CD4-positive, alpha-beta T cell treated with Interleukin-1 beta for 1 hour (primary cell): ENCODE data around the gene SLC25A1.

Experiments used
- DNase-seq, 2 donors: peaks; one replicate each; pipeline ENCODE4 v3.0.0-alpha.2; 2020 to 2022

The SLC25A1 gene

GRCh38 chr22:19178657-19179496 is at the start of gene SLC25A1:
SLC25A1 (minus strand) TSS chr22:19178736; CDS start chr22:19178673, 63 bp downstream.
- DNase-seq, result peak; percentile 85 to 87

DNA sequence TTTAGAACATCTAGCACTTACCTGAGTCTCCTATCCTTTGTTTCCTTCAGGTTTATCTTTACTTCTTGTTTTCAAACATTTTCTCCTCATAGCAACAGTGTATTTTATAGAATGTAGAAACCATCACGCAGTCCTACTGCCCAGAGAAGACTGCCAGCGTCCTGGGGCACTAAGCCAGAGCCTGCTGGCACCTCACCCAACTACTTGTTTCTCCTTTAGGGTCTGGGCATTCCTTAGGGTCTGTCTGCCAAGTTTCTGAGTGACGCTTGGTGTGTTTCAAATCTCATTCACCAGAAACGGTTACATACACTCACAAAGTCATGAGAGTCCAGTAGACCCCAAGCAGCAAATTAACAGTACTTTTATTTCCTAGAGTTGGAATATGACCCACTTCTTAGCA is 49.6 kb upstream of the SLC25A1 start:
- no peak for DNase-seq

- DNase-seq, result no peak
These were observed 47.9 kb upstream of the SLC25A1 start for GRCh38 chr22:19226428-19226827.

DNA sequence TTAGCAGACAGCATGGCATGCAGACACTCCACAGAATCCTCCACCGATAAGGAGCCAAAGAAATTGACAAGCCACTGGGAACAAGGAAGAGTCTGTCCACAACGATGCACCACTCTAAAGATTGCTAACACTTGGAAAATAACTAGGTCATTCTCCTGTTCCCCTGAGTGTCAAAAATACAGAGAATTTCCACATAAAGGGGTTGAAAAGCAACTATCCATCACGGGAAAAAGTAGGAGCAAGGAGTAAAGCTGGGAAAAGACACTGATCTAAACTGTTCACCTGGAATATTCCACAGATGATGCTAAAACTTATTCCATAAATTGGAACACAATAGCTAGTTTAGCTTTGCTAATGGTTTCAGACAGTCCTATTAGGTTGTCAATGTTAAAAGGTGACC is 47.0 kb upstream of the SLC25A1 start:
- DNase-seq, result no peak

DNA sequence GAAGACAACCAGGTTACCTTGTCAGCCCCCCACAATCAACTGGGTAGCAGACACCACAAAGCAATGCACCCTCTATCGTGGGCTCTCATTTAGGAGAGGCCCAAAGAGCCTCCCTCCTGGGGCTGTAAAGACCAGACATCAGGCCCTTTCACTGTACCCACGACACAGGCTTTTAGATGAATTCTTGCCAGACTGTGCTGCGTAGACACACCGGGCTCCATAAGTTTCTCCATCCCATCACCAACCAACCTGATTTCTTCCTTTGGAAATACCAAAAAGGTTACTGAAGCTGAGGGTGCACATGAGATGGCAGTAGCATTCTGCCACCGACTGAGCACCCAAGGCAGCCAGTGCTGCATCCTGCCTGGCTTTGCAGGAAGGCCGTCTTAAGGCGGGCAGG is 46.4 kb upstream of the SLC25A1 start:
- DNase-seq, result no peak

DNA sequence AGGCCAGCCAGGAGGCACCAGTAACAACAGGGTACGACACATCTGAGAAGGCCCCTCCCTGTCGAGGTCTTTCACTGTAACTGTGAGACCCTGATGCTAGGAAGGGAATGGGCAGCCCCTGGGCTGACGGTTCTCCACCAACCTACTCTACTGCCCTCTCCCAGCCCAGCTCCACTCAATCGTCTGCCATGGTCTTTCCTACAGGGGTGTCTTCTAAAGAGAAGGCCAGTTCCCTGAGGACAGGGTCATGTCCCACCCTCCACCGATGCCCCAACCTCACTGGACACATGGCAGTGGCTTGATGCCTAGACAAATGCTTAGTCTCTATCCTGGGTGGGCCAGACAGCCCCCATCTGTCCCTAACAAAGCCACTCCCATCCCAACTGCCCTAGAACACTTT is 46.0 kb upstream of the SLC25A1 start:
- no peak for DNase-seq

GRCh38 chr22:19223617-19224016 is 45.1 kb upstream of the SLC25A1 start:
- no peak for DNase-seq

- DNase-seq, result no peak
These were observed 44.6 kb upstream of the SLC25A1 start for GRCh38 chr22:19223110-19223509.

DNA sequence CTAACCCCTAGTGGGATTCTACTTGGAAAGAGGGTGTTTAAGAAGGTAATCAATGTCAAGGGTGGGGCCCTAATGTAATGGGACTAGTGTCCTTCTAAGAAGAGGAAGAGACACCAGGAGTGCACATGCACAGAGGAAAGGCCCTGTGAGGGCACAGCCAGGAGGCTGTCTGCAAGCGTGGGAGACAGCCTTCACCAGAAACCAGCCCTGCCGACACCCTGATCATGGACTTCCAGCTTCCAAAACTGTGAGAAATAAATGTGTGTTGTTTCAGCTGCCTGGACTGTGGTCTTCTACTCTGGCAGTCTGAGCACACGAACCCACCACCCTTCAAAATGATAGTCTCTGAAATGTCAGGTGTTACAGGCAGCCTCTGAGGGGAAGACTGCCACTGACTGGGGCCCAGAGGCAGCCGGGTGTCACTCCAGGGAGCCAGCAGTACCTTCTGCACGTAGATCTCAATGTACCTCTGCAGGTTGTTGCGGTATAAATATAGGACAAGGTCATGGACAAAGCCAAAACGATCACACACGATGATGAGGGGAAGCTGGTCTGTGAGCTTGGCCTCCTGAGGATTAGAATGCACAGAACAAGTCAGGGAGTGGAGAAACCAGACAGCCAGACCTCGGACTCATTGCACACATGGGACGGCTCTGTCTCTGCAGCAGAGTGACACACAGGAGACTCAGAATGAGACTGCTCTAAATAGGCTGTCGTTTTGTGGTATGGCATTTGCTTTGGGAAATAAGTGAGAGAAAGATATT is 43.9 kb upstream of the SLC25A1 start:
- no peak for DNase-seq

GRCh38 chr22:19220867-19221266 is 42.3 kb upstream of the SLC25A1 start:
- DNase-seq, result no peak

GRCh38 chr22:19218541-19219233 is 40.2 kb upstream of the SLC25A1 start:
- DNase-seq, result no peak

DNA sequence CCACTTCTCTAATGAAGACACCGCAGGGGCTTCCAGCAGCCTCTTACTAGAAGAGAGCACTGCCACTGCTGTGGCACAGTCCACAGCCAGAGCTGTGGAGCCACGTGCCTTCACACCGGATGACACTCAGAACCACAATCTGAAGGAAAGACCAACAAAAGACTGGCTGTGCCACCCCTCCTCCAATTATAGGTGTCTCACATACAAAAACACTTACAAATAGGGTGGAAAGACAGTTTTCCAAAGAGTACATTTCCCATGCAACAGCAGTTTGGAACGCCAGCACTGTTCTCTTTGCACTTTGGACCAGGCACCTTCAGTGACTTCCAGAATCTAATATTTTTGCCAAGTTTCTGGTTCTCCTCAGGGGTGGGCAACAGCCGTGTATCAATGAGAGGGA is 38.0 kb upstream of the SLC25A1 start:
- no peak for DNase-seq

- DNase-seq, result no peak
These were observed 36.8 kb upstream of the SLC25A1 start for GRCh38 chr22:19215360-19215759.

DNA sequence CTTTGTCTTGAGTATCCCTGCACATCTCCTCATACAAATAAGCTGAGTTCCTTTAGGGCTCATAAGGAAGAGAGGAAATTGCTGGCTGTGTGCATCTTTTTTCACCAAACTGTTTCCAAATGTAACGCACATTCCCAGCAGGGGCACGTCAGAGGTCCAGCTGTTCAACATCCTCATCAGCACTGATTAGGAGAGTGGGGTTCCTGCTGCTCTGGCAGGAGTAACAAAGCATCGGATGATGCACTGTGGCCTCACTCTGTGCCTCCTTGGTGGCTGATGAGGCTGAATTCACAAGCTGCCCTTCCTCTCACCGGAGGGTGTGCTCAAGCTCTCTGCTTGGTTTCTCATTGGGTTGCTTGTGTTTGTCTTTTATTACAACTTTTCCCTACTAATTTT is 35.5 kb upstream of the SLC25A1 start:
- no peak for DNase-seq

DNA sequence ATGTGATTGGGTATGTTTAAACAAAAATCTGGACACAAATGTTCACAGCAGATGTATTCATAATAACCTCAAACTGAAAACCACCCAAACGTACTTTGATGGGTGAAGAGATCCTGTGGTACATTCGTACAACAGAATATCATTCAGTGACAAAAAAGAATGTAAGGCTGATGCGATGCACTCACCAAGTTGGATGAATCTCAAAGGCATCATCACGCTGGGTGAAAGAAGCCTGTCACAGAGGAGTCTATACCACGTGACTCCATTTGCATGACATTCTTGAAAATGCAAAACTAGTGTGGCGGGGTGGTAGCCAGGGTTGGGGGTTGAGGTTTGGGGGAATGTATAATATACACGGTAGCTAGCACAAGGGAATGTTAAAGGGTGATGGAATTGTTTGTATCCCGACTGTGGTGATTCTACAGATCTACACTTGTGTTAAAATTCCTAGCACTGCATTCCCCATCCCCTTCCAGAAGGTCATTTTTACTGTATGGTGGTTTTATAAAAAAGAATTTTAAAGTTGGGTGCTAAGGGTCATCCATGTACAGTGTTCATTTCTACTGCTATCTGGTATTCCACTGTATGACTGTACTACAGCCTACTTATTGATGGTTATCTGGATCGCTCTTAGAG is 35.0 kb upstream of the SLC25A1 start:
- DNase-seq, result no peak

- no peak for DNase-seq
These were observed 34.5 kb upstream of the SLC25A1 start for GRCh38 chr22:19213001-19213400.

DNA sequence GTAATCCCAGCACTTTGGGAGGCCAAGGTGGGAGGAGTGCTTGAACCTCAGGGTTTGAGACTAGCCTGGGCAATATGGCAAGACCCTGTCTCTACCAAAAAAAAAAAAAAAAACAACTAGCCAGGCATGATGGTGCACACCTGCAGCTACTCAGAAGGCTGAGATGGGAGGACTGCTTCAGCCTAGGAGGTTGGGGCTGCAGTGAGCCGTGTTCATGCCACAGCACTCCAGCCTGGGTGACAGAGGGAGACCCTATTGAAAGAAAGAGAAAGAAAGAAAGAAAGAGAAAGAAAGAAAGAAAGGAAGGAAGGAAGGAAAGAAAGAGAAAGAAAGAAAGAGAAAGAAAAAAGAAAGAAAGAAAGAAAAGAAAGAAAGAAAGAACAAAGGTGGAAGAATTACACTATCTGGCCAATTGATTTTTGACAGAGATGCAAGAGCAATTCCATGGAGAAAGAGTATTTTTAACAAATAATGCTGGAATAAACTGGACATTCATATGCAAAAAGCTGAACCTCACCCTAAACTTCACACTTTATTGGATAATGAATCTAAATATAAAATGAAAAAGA is 33.9 kb upstream of the SLC25A1 start:
- DNase-seq, result no peak

GRCh38 chr22:19210188-19210587 is 31.7 kb upstream of the SLC25A1 start:
- DNase-seq, result no peak

DNA sequence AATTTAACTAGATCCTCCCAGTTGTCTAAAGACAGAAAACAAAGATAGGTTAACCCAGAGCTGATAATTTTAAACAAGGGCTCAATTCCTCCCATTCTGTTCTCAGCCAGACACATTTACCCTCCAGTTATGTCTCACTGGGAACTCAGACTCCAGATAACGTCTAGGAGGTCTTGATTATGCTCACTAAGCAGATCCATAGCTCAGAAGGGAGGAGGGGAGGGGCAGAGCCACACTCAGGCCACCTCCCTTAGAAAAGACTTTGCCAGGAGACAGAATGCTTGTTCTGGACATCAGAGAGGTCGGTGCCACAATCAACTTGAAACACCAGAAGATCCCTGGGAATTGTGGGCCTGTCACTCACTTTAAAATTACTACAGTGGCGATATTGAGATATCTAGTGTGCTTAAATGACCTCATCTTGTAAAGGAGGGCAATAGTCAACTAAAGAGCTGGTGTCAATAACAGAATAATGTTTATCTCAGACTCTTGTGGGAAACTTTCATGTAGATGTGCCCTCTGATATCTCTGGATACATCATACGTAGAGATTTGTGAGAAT is 29.8 kb upstream of the SLC25A1 start:
- DNase-seq, result no peak

- DNase-seq, result no peak
These were observed 29.3 kb upstream of the SLC25A1 start for GRCh38 chr22:19207884-19208283.

DNA sequence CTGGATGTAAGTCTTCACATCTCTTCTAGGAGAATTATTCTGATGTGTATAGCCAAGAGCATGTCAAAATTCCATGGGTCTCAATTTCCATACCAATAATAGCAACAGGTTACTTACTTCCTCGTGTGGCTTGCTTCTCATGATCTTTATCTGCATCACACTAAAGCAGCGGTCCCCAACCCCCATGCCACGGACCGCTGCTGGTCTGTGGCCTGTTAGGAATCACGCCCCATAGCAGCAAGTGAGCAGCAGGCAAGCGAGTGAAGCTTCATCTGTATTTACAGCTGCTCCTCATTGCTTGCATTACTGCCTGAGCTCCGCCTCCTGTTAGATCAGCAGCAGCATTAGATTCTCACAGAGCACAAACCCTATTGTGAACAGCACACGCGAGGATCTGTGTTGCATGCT is 28.9 kb upstream of the SLC25A1 start:
- no peak for DNase-seq

DNA sequence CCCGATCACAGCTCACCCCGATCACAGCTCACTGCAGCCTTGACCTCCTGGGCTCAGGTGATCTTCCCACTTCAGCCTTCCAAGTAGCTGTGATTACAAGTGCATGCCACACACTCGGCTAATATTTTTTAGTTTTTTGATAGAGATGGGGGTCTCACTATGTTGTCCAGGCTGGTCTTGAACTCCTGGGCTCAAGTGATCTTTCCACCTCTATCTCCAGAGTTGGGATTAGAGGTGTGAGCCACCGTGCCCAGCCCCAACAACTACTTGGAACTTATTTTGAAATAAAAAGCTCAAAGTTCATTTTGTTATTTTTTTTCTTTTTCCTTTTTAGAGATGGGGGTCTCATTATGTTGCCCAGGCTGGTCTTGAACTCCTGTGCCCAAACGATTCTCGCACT is 27.8 kb upstream of the SLC25A1 start:
- no peak for DNase-seq
